Mesenchymal stem cell (in vitro differentiated cells and primary cell): ENCODE results near the gene S100A8.

Source experiments
- DNase-seq: peaks from one replicate; pipeline ENCODE4 v3.0.0-alpha.2; 2013
- H2AFZ ChIP-seq: one replicate; pipeline ENCODE4 v1.6.1; 2013; ENCODE audit warnings: low read depth, mild to moderate bottlenecking, control low read depth, inconsistent platforms, low read length, moderate library complexity
- H2AK5ac ChIP-seq: 2 replicates; pipeline ENCODE4 v1.6.1; 2013; ENCODE audit warnings: low read length, moderate library complexity, mild to moderate bottlenecking, inconsistent platforms; ENCODE audit not compliant: severe bottlenecking
- H2BK120ac ChIP-seq: one replicate; pipeline ENCODE4 v1.6.1; 2013; ENCODE audit warnings: low read depth, mild to moderate bottlenecking, inconsistent platforms, low read length, moderate library complexity
- H2BK12ac ChIP-seq, 2 experiments: one replicate each; pipeline ENCODE4 v1.6.1; 2013; ENCODE audit warnings: inconsistent platforms in 2 of 2, low read length in 2 of 2, mild to moderate bottlenecking in 2 of 2, moderate library complexity in 2 of 2, control low read depth in 1 of 2
- H2BK15ac ChIP-seq: one replicate; pipeline ENCODE4 v1.6.1; 2013; ENCODE audit warnings: mild to moderate bottlenecking, low read depth, inconsistent platforms; ENCODE audit not compliant: poor library complexity, severe bottlenecking
- H2BK5ac ChIP-seq: 2 replicates; pipeline ENCODE4 v1.6.1; 2013; ENCODE audit warnings: low read depth, mild to moderate bottlenecking, low read length, control low read depth, inconsistent platforms; ENCODE audit not compliant: poor library complexity, severe bottlenecking
- H3K14ac ChIP-seq, 2 experiments: one replicate each; pipeline ENCODE4 v1.6.1; 2013; ENCODE audit warnings: inconsistent platforms in 2 of 2, low read length in 2 of 2, control low read depth in 1 of 2, mild to moderate bottlenecking in 1 of 2, moderate library complexity in 1 of 2
- H3K18ac ChIP-seq, 2 experiments: one replicate each; pipeline ENCODE4 v1.6.1; 2013; ENCODE audit warnings: inconsistent platforms in 2 of 2, low read length in 2 of 2, control low read depth in 1 of 2, low read depth in 1 of 2, mild to moderate bottlenecking in 1 of 2
- H3K23ac ChIP-seq, 2 experiments: one replicate each; pipeline ENCODE4 v1.6.1; 2013; ENCODE audit warnings: inconsistent platforms in 2 of 2, low read length in 2 of 2, mild to moderate bottlenecking in 2 of 2, moderate library complexity in 2 of 2, control low read depth in 1 of 2
- H3K27ac ChIP-seq: 2 replicates; pipeline ENCODE4 v1.5.1; 2013; ENCODE audit warnings: mild to moderate bottlenecking, moderate library complexity, low read length, control low read depth, inconsistent platforms; ENCODE audit not compliant: poor library complexity, severe bottlenecking
- H3K27me3 ChIP-seq, 2 experiments: 2 replicates each; pipeline versions ENCODE4 v1.6.1 to v1.7.0; 2013; ENCODE audit warnings: low read length in 2 of 2, mild to moderate bottlenecking in 2 of 2, moderate library complexity in 2 of 2, control low read depth in 1 of 2, inconsistent platforms in 1 of 2; ENCODE audit not compliant: control insufficient read depth in 1 of 2, insufficient read depth in 1 of 2
- H3K36me3 ChIP-seq, 2 experiments: 2 replicates each; pipeline versions ENCODE4 v1.6.1 to v1.7.0; 2013; ENCODE audit warnings: low read length in 2 of 2, control low read depth in 1 of 2, inconsistent platforms in 1 of 2, low read depth in 1 of 2, mild to moderate bottlenecking in 1 of 2; ENCODE audit not compliant: insufficient read depth in 2 of 2, control insufficient read depth in 1 of 2
- H3K4ac ChIP-seq, 2 experiments: one replicate each; pipeline ENCODE4 v1.6.1; 2013; ENCODE audit warnings: inconsistent platforms in 2 of 2, low read length in 2 of 2, mild to moderate bottlenecking in 2 of 2, moderate library complexity in 2 of 2, control low read depth in 1 of 2, low read depth in 1 of 2
- H3K4me1 ChIP-seq: 2 replicates; pipeline ENCODE4 v1.6.1; 2013; ENCODE audit warnings: low read depth, low read length, control low read depth; ENCODE audit not compliant: control insufficient read depth, insufficient read depth
- H3K4me2 ChIP-seq: 2 replicates; pipeline ENCODE4 v1.6.1; 2013; ENCODE audit warnings: low read length, mild to moderate bottlenecking, inconsistent platforms; ENCODE audit not compliant: poor library complexity, severe bottlenecking
- H3K4me3 ChIP-seq, 2 experiments: 2 replicates each; pipeline versions ENCODE4 v1.5.1 to v1.7.0; 2013; ENCODE audit warnings: low read length in 2 of 2, mild to moderate bottlenecking in 2 of 2, control low read depth in 1 of 2, low read depth in 1 of 2; ENCODE audit not compliant: insufficient read depth in 1 of 2
- H3K79me1 ChIP-seq: replicated peaks from 2 replicates; pipeline ENCODE4 v1.6.1; 2013; ENCODE audit warnings: mild to moderate bottlenecking, control low read depth, low read length, inconsistent platforms; ENCODE audit not compliant: poor library complexity, severe bottlenecking
- H3K9ac ChIP-seq: 2 replicates; pipeline ENCODE4 v1.7.0; 2013; ENCODE audit warnings: mild to moderate bottlenecking, low read length, moderate library complexity
- H3K9me3 ChIP-seq: 2 replicates; pipeline ENCODE4 v1.7.0; 2013; ENCODE audit warnings: mild to moderate bottlenecking, low read length; ENCODE audit not compliant: control insufficient read depth
- H4K8ac ChIP-seq: one replicate; pipeline ENCODE4 v1.6.1; 2013; ENCODE audit warnings: inconsistent platforms, mild to moderate bottlenecking, low read length, moderate library complexity
- H4K91ac ChIP-seq: one replicate; pipeline ENCODE4 v1.6.1; 2013; ENCODE audit warnings: mild to moderate bottlenecking, low read length, inconsistent platforms
- WGBS: methylation state at CpG from one replicate; pipeline ENCODE4 v1.1.7; 2013; ENCODE audit warnings: mixed read lengths; 5-methylcytosine and 5-hydroxymethylcytosine counted together

S100A8 gene

GRCh38 chr1:153370146-153370545 lies 20.7 kb downstream of the S100A8 start:
- no peaks in the 10 kb centered on the region for H3K4me1 ChIP-seq
- no peaks in the 10 kb centered on the region for H3K79me1 ChIP-seq
- no peak overlapping the region for H2AFZ ChIP-seq
- H3K36me3 ChIP-seq: no peaks in the 10 kb centered on the region
- no peak overlapping the region for H2BK5ac ChIP-seq
- H3K9me3 ChIP-seq: no peaks in the 10 kb centered on the region
- no peak overlapping the region for H3K14ac ChIP-seq
- WGBS: 58% methylated on average over 3 of the region's 3 CpGs
- no peak overlapping the region for H3K18ac ChIP-seq
- no peak overlapping the region for H2BK120ac ChIP-seq
- H3K9ac ChIP-seq: no peak overlapping the region
- no peak overlapping the region for H3K27ac ChIP-seq
- DNase-seq: no peak
- H2BK12ac ChIP-seq: no peak overlapping the region
- peaks cover 9 to 58% of the 10 kb centered on the region in 2 experiments for H3K27me3 ChIP-seq
- no peak overlapping the region for H2BK15ac ChIP-seq
- H3K23ac ChIP-seq: no peak overlapping the region
- H4K91ac ChIP-seq: no peak overlapping the region
- H2AK5ac ChIP-seq: no peak overlapping the region
- no peak overlapping the region for H4K8ac ChIP-seq
- no peak overlapping the region for H3K4me3 ChIP-seq
- H3K4me2 ChIP-seq: no peak overlapping the region
- no peak overlapping the region for H3K4ac ChIP-seq

GRCh38 chr1:153368495-153368894 lies 22.4 kb downstream of the S100A8 start:
- H4K8ac ChIP-seq: no peak overlapping the region
- no peak overlapping the region for H2AFZ ChIP-seq
- H3K4me2 ChIP-seq: no peak overlapping the region
- H3K9ac ChIP-seq: no peak overlapping the region
- H2BK15ac ChIP-seq: no peak overlapping the region
- H2BK120ac ChIP-seq: no peak overlapping the region
- H3K18ac ChIP-seq: no peak overlapping the region
- no peak overlapping the region for H2BK12ac ChIP-seq
- no peak overlapping the region for H3K4me3 ChIP-seq
- H3K23ac ChIP-seq: no peak overlapping the region
- H2AK5ac ChIP-seq: no peak overlapping the region
- no peak overlapping the region for H2BK5ac ChIP-seq
- H3K4ac ChIP-seq: no peak overlapping the region
- H3K27ac ChIP-seq: no peak overlapping the region
- H3K14ac ChIP-seq: no peak overlapping the region
- no CpG with 5 or more reads among the region's 2 CpGs for WGBS
- H3K27me3 ChIP-seq: peaks cover 13 to 65% of the 10 kb centered on the region in 2 experiments
- H3K4me1 ChIP-seq: no peaks in the 10 kb centered on the region
- no peaks in the 10 kb centered on the region for H3K9me3 ChIP-seq
- DNase-seq: no peak
- H4K91ac ChIP-seq: no peak overlapping the region
- no peaks in the 10 kb centered on the region for H3K79me1 ChIP-seq
- H3K36me3 ChIP-seq: no peaks in the 10 kb centered on the region

GRCh38 chr1:153367090-153367489 lies 23.8 kb downstream of the S100A8 start:
- H3K36me3 ChIP-seq: no peaks in the 10 kb centered on the region
- H3K9ac ChIP-seq: no peak overlapping the region
- no peak for DNase-seq
- H3K23ac ChIP-seq: no peak overlapping the region
- H3K18ac ChIP-seq: no peak overlapping the region
- peaks cover 19 to 68% of the 10 kb centered on the region in 2 experiments for H3K27me3 ChIP-seq
- H4K91ac ChIP-seq: no peak overlapping the region
- H3K9me3 ChIP-seq: no peaks in the 10 kb centered on the region
- no peaks in the 10 kb centered on the region for H3K79me1 ChIP-seq
- no peak overlapping the region for H2BK5ac ChIP-seq
- no peak overlapping the region for H3K4ac ChIP-seq
- H3K4me3 ChIP-seq: no peak overlapping the region
- H3K27ac ChIP-seq: no peak overlapping the region
- no peak overlapping the region for H3K4me2 ChIP-seq
- H2BK15ac ChIP-seq: no peak overlapping the region
- WGBS: 60% methylated on average over 2 of the region's 2 CpGs
- H3K14ac ChIP-seq: no peak overlapping the region
- no peak overlapping the region for H2BK120ac ChIP-seq
- H3K4me1 ChIP-seq: no peaks in the 10 kb centered on the region
- no peak overlapping the region for H2AK5ac ChIP-seq
- no peak overlapping the region for H4K8ac ChIP-seq
- no peak overlapping the region for H2BK12ac ChIP-seq
- H2AFZ ChIP-seq: no peak overlapping the region

- H3K79me1 ChIP-seq: no peaks in the 10 kb centered on the region
- H3K9me3 ChIP-seq: no peaks in the 10 kb centered on the region
- no peak overlapping the region for H2BK120ac ChIP-seq
- no peak overlapping the region for H3K23ac ChIP-seq
- H3K4me2 ChIP-seq: no peak overlapping the region
- no peak overlapping the region for H3K14ac ChIP-seq
- no peak overlapping the region for H4K91ac ChIP-seq
- no peaks in the 10 kb centered on the region for H3K36me3 ChIP-seq
- H3K27ac ChIP-seq: no peak overlapping the region
- H2BK5ac ChIP-seq: no peak overlapping the region
- no peak overlapping the region for H2AFZ ChIP-seq
- H2BK12ac ChIP-seq: no peak overlapping the region
- H4K8ac ChIP-seq: no peak overlapping the region
- 49% methylated on average over 6 of the region's 6 CpGs for WGBS
- no peak overlapping the region for H3K4me3 ChIP-seq
- H3K4ac ChIP-seq: no peak overlapping the region
- peaks cover 26 to 71% of the 10 kb centered on the region in 2 experiments for H3K27me3 ChIP-seq
- no peak for DNase-seq
- H3K18ac ChIP-seq: no peak overlapping the region
- H3K9ac ChIP-seq: no peak overlapping the region
- H2BK15ac ChIP-seq: no peak overlapping the region
- no peaks in the 10 kb centered on the region for H3K4me1 ChIP-seq
- no peak overlapping the region for H2AK5ac ChIP-seq
These were observed 24.6 kb downstream of the S100A8 start for GRCh38 chr1:153366261-153366660.
